Uterus (tissue), 2 donors: Measurements from ENCODE around the gene UNC13A.

ENCODE experiments used
- POLR2A ChIP-seq, 2 donors: fragments of 450-650 bp; IDR thresholded peaks; one replicate each; pipeline ENCODE4 v1.6.1; 2016; ENCODE audit warnings: antibody characterized with exemption in 2 of 2, mild to moderate bottlenecking in 1 of 2, moderate library complexity in 1 of 2
- TF ChIP-seq, protein P1 (sequence below), 4 experiments: fragments of 200-600 bp in 2 of 4; fragments of 450-650 bp in 2 of 4; sonication (generic) in 2 of 4; IDR thresholded peaks; one replicate each; pipeline ENCODE4 v1.5.1; 2016 to 2019; ENCODE audit warnings: antibody characterized with exemption in 4 of 4, mild to moderate bottlenecking in 2 of 4, moderate library complexity in 1 of 4

DNA sequence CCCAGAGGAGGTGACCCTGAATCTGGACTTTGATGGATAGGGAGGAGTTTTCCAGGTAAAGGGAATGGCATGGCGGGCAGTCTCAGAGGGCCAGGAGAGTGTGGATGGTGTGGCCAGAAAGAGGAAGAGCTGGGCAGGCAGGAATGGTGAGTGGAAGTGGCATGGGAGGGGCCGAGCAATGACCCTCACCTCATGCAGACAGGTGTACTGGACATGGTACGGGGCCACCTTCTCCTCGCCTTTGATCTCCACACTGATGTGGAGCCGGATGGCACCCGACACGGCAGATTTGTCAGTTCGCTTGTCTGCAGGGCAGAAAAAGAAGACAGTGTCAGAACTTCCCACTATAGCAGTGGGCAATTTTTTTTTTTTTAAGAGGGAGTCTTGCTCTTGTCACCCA, 45.5 kb downstream of the UNC13A start:
- TF ChIP-seq, protein P1, sequence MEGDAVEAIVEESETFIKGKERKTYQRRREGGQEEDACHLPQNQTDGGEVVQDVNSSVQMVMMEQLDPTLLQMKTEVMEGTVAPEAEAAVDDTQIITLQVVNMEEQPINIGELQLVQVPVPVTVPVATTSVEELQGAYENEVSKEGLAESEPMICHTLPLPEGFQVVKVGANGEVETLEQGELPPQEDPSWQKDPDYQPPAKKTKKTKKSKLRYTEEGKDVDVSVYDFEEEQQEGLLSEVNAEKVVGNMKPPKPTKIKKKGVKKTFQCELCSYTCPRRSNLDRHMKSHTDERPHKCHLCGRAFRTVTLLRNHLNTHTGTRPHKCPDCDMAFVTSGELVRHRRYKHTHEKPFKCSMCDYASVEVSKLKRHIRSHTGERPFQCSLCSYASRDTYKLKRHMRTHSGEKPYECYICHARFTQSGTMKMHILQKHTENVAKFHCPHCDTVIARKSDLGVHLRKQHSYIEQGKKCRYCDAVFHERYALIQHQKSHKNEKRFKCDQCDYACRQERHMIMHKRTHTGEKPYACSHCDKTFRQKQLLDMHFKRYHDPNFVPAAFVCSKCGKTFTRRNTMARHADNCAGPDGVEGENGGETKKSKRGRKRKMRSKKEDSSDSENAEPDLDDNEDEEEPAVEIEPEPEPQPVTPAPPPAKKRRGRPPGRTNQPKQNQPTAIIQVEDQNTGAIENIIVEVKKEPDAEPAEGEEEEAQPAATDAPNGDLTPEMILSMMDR (IDR thresholded peaks at IDR 0.05), result no peak
- TF ChIP-seq POLR2A (IDR thresholded peaks at IDR 0.05), result no peak
